NCI-H2227 (cell line): ENCODE measurements around the gene SAT2.
A peak's percentile ranks its signal among the peaks of the same experiment; 100 is the strongest.

Source experiments
- DNase-seq: peaks from one replicate; lab custom pipeline; 2025; ENCODE audit not compliant: unreplicated experiment; lab: John Stamatoyannopoulos, UW

SAT2 gene

DNA sequence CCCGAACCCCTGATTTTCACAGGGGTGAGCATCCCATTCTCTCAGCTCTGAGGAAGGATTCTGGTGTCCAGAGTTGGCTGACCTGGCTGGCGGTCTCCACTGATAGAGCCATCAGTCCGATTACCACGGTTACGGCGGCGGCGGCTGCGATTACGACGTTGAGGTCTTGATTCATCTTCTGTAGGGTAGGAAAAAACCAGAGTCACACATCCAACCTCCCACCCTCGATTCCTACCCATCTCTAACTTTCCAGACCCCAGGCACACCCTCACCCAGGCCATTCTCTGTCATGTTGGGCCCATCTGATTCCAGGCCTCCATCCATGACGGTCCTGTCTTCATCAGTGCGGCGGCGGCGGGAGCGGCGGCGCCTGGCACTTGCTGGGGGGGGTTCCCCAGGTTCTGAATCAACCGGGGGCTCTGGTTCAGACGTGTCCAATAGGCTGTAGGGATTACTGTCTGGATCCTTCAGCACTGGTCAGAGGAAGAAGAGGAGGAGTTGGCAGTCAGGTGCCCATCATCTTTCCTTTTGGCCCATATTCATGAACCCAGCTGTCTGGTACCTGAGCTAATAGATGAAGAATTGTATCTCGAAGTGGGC, 35.1 kb downstream of the SAT2 start:
- DNase-seq = no peak

- no peak for DNase-seq
Measured at GRCh38 chr17:7591596-7591995, 36.0 kb downstream of the SAT2 start.

DNA sequence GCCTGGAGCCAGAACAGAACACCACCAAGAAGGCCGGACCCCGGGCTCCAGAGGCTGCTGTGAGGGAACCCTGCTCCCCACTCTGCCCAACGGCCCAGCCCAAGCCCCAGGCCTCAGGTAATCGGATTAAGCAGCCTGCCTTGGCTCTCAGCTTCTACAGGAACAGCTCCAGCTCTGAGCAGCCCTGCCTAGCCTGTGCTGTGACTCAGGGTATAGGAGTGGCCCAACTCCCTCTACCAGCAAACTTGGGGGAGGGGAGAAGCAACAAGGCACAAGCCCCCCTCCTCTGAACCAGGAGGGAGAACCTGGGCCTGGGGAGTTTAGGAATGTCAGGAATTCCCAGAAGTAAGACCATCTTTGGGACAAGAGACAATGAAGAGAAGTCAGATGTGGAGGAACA, 36.9 kb downstream of the SAT2 start:
- no peak for DNase-seq

GRCh38 chr17:7589891-7590691, 37.5 kb downstream of the SAT2 start, which contains the start of gene SOX15:
TSS of gene SOX15 (minus strand) at chr17:7590094. CDS start at chr17:7589676, 418 bp downstream.
- no peak for DNase-seq

DNA sequence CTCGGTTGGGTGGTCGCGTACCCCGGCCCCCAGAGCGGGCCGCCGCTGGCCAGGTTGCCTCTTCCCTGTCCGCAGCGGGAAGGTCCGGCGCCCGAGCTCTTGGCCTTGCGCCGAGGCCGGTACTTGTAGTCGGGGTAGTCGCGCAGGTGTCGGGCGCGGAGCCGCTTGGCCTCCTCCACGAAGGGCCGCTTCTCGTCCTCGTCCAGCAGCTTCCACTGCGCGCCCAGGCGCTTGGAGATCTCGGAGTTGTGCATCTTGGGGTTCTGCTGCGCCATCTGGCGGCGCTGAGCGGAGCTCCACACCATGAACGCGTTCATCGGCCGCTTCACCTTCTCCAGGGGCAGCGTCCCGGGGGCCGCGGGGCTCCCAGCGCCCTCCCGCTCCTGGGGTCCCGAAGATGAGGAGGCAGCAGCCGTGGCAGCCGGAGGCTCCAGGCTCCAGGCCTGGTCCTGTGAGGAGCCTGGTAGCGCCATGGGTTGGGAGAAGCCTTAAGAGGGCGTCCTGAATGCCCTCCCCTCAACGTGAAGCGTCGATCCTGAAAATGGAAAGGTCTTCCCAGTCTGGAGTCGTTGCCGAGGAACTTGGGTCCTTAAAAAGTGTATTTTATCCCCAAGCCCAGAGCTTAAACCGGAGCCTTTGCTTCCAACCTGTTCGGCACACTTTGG, 38.3 kb downstream of the SAT2 start:
- DNase-seq = peak; percentile 20

- DNase-seq = no peak
Measured at GRCh38 chr17:7588553-7589203, 38.9 kb downstream of the SAT2 start.

DNA sequence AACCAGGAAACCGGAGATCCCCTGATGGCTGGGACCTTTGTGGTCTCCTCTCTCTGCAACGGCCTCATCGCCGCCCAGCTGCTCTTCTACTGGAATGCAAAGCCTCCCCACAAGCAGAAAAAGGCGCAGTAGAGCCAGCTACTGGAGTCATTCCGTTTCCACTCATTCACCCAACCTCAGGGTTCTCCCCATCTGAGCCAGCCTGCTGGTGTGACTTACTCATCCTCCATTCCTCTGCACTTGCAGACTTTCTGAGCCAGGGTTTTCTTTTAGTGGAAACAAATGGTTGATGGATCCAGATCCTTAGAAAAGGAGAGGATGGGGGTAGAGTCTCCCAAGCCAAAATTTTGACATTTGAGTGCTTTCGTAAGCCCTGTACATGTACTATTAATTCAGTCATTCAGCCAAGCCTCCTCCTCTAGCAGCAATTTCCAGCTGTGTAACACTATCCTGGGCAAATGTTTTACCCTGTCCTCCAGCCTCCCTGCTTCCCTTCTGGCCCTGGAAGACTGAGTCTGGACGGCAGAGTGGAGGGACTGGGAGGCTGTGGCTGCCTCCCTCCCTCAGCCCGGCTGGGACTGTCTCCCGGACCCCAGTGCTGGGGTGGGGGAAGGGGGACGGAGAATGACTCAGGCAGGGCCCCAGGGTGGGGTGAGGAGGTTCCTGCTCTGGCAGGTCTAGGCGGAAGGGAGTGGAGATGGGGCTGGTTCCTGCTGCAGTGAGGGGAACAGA, 40.0 kb downstream of the SAT2 start:
- DNase-seq = no peak

- peak; percentile 9 for DNase-seq
Measured at GRCh38 chr17:7586673-7587419, 40.8 kb downstream of the SAT2 start.

DNA sequence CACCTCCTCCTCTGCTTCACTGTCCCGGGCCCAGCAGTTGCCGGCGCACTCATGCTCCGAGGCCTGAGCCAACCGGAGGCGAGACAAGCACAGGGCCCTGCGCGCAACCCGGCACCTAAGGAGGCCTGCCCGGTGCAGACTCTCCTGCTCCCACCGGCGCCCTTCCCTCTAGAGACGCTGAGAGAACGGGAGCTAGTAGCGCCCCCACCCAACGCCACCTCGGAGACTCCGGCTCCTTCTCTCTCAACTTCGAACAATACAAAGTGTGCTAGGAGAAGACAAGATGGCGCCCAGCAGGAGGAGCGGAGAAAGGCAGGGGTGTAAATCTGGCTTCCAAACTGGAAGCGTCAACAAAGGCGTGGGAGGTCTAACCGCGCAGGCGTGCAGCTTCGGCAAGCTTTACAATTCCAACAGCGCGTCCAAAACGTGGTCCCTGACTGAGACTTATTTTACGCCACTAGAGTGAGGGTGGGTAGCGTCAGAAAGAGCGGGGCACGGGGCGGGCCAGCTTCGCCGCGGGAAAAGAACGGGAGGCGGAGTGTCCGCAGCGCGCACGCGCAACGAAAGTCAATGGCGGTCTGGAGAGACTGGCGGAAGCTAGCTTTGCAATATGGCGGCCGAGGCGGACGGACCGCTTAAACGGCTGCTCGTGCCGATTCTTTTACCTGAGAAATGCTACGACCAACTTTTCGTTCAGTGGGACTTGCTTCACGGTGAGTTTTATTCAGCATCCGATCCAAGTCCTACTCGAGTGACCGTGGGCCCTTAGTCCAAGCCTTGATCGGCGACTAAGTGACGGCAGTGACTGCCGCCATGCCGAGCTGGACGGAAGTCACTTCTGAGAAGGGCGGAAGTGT, 44.1 kb downstream of the SAT2 start, which contains the start of gene MPDU1:
Gene MPDU1, plus strand, starts transcription at position 600 of the 857 bp plus-strand sequence. Its CDS starts 11 bp downstream, at position 611.
- DNase-seq = peak; percentile 96

GRCh38 chr17:7582396-7583252, 45.0 kb downstream of the SAT2 start:
- no peak for DNase-seq

- DNase-seq = no peak
Measured at GRCh38 chr17:7580604-7581575, 46.7 kb downstream of the SAT2 start.

DNA sequence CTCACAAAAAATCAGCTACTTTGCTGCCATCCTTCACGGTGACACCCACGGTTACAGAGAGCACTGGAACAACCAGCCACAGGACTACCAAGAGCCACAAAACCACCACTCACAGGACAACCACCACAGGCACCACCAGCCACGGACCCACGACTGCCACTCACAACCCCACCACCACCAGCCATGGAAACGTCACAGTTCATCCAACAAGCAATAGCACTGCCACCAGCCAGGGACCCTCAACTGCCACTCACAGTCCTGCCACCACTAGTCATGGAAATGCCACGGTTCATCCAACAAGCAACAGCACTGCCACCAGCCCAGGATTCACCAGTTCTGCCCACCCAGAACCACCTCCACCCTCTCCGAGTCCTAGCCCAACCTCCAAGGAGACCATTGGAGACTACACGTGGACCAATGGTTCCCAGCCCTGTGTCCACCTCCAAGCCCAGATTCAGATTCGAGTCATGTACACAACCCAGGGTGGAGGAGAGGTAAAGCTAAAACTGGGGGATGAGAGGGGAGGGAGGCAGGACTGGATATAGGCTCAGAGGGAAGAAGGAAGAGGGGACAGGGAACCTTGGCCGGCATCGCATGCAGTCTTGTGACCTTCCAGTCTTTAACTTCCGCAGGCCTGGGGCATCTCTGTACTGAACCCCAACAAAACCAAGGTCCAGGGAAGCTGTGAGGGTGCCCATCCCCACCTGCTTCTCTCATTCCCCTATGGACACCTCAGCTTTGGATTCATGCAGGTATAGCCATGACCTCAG, 47.6 kb downstream of the SAT2 start:
- DNase-seq = no peak

- peak; percentile 16 for DNase-seq
Measured at GRCh38 chr17:7579001-7579833, 48.4 kb downstream of the SAT2 start, which contains the start of gene CD68. TSS of gene CD68 (plus strand) at chr17:7579638. CDS start at chr17:7579678, 40 bp downstream.

- no peak for DNase-seq
Measured at GRCh38 chr17:7577327-7578199, 50.1 kb downstream of the SAT2 start.
